K562 (cell line): Measurements from ENCODE around the gene ZNF438. TPM values are rescaled to one million over a fixed set of nuclear protein-coding genes. Genes with fewer than 3 reads are reported as not detected.
A peak's percentile ranks its signal among the peaks of the same experiment; 100 is the strongest.

Experiments
- ATAC-seq: fragments of 200-7000 bp; cut with Tn5 transposase; 3 replicates; pipeline ENCODE4 v1.9.1; 2020; ENCODE audit warnings: moderate library complexity
- BruUV-seq: library from RNA; stranded (reverse); fragments of 400-500 nt; replicated peaks from 2 replicates; lab custom pipeline; 2021; lab: Mats Ljungman, UMichigan
- CTCF ChIA-PET: fragments of 300-600 bp; formaldehyde crosslinking; extraction: SDS; loops from one replicate; lab custom pipeline; 2021; ENCODE audit warnings: low intra/inter-chr PET ratio; lab: Yijun Ruan, JAX
- POLR2A ChIA-PET: fragments of 300-600, 350-650 bp; sonication (Branson Sonifier 250); formaldehyde crosslinking; extraction: SDS; loops from one replicate; lab custom pipeline; 2021; ENCODE audit warnings: antibody characterized with exemption, inconsistent platforms; lab: Yijun Ruan, JAX
- DNase-seq, 4 experiments: peaks; one replicate each; pipeline versions ENCODE4 v3.0.0 to v3.0.0-alpha.2; 2011 to 2018; ENCODE audit warnings: low spot score in 3 of 4, mixed read lengths in 3 of 4; ENCODE audit errors: extremely low read depth in 1 of 4
- FAIRE-seq: peaks from 2 replicates; lab custom pipeline; 2011; peaks lifted over from hg19 to GRCh38; lab: Jason Lieb, UNC
- H2AFZ ChIP-seq: 2 replicates; pipeline ENCODE4 v1.6.0; 2011; ENCODE audit warnings: low read depth, low read length, control low read depth, inconsistent platforms
- H3K27ac ChIP-seq: fragments of 200-600 bp; 3 replicates; pipeline ENCODE4 v1.8.0; 2011; ENCODE audit warnings: low read depth, mild to moderate bottlenecking, control low read depth, inconsistent platforms, low read length, moderate library complexity, mixed read lengths; ENCODE audit errors: extremely low read depth
- H3K27me3 ChIP-seq, 2 experiments: fragments of 300-600 bp in 1 of 2; 2 replicates in 1 of 2; 3 replicates in 1 of 2; pipeline versions ENCODE4 v1.6.0 to v1.8.0; 2011; ENCODE audit warnings: inconsistent platforms in 2 of 2, low read length in 2 of 2, mild to moderate bottlenecking in 1 of 2, mixed read lengths in 1 of 2, moderate library complexity in 1 of 2; ENCODE audit not compliant: control insufficient read depth in 2 of 2, insufficient read depth in 2 of 2
- H3K36me3 ChIP-seq: fragments of 300-600 bp; 3 replicates; pipeline ENCODE4 v1.8.0; 2011; ENCODE audit warnings: mild to moderate bottlenecking, low read length, inconsistent platforms; ENCODE audit not compliant: control insufficient read depth, insufficient read depth
- H3K4me1 ChIP-seq, 2 experiments: fragments of 200-600 bp in 1 of 2; replicated peaks in 1 of 2; 2 replicates in 1 of 2; 3 replicates in 1 of 2; pipeline versions ENCODE4 v1.5.1 to v1.8.0; 2011; ENCODE audit warnings: inconsistent platforms in 2 of 2, low read length in 2 of 2, mild to moderate bottlenecking in 1 of 2, mixed read lengths in 1 of 2, moderate library complexity in 1 of 2; ENCODE audit not compliant: control insufficient read depth in 2 of 2, insufficient read depth in 2 of 2
- H3K4me2 ChIP-seq: 2 replicates; pipeline ENCODE4 v1.6.1; 2011; ENCODE audit warnings: low read length, control low read depth, inconsistent platforms, mixed read lengths; ENCODE audit not compliant: insufficient read depth
- H3K4me3 ChIP-seq: fragments of 200-600 bp; sonication (generic), shearing (Covaris generic); 2 replicates; pipeline ENCODE4 v1.5.1; 2016; ENCODE audit warnings: control low read depth, inconsistent platforms
- H3K79me2 ChIP-seq: fragments of 200-600 bp; 3 replicates; pipeline ENCODE4 v1.8.0; 2011; ENCODE audit warnings: low read length, inconsistent platforms; ENCODE audit not compliant: control insufficient read depth, insufficient read depth
- H3K9ac ChIP-seq, 2 experiments: 2 replicates each; pipeline versions ENCODE4 v1.6.0 to v1.6.1; 2011; ENCODE audit warnings: low read depth in 2 of 2, low read length in 2 of 2, control low read depth in 1 of 2, inconsistent platforms in 1 of 2, mild to moderate bottlenecking in 1 of 2, mixed read lengths in 1 of 2; ENCODE audit not compliant: insufficient read depth in 1 of 2
- H3K9me1 ChIP-seq: one replicate; pipeline ENCODE4 v1.6.0; 2011; ENCODE audit warnings: inconsistent platforms, mild to moderate bottlenecking, low read length, moderate library complexity; ENCODE audit not compliant: control insufficient read depth, insufficient read depth
- H3K9me3 ChIP-seq: replicated peaks from 2 replicates; pipeline ENCODE4 v1.5.1; 2011; ENCODE audit warnings: low read depth, low read length, inconsistent platforms; ENCODE audit not compliant: control insufficient read depth, insufficient read depth
- H4K20me1 ChIP-seq: replicated peaks from 2 replicates; pipeline ENCODE4 v1.6.1; 2011; ENCODE audit warnings: low read length, inconsistent platforms, mixed read lengths; ENCODE audit not compliant: control insufficient read depth, insufficient read depth
- FOXA1 ChIP-seq: fragments of 450-650 bp; IDR thresholded peaks from 2 replicates; pipeline ENCODE4 v1.6.1; 2016; ENCODE audit warnings: mild to moderate bottlenecking, borderline replicate concordance
- HEY1 ChIP-seq: fragments of 250-450 bp; sonication (Bioruptor Pico); IDR thresholded peaks from 2 replicates; pipeline ENCODE4 v1.5.0; 2020; ENCODE audit warnings: mild to moderate bottlenecking, moderate library complexity, borderline replicate concordance
- MXD1 ChIP-seq: fragments of 250-450 bp; sonication (Bioruptor Pico); IDR thresholded peaks from 2 replicates; pipeline ENCODE4 v1.8.0; 2021; ENCODE audit warnings: borderline replicate concordance, mild to moderate bottlenecking, moderate library complexity; ENCODE audit not compliant: poor library complexity, severe bottlenecking
- ZNF76 ChIP-seq: fragments of 250-450 bp; sonication (Bioruptor Pico); IDR thresholded peaks from 2 replicates; pipeline ENCODE4 v1.4.0; 2020; ENCODE audit warnings: mild to moderate bottlenecking, moderate library complexity, borderline replicate concordance
- whole genome bisulfite sequencing: fragments of 100-300 bp; shearing (Covaris generic); methylation state at CpG from one replicate; pipeline ENCODE4 v1.1.6; 2016; ENCODE audit warnings: low coverage, mixed read lengths; ENCODE audit not compliant: insufficient coverage; ENCODE audit errors: missing lambda C conversion rate; 5-methylcytosine and 5-hydroxymethylcytosine counted together
- in situ Hi-C: fragments of 300-500 bp; cut with MboI; formaldehyde crosslinking; loops from 4 replicates; pipeline ENCODE4 v1.15.0; 2018; ENCODE audit warnings: inconsistent platforms, mixed read lengths
- intact Hi-C: fragments of 100-400 bp; cut with micrococcal nuclease; formaldehyde crosslinking; loops from 2 replicates; pipeline ENCODE4 v1.14.2; 2022
- polyA plus RNA-seq, 8 experiments: library from polyadenylated mRNA; depleted of rRNA in 4 of 8; stranded (reverse) in 5 of 8; unstranded in 3 of 8; fragments of >200 nt; fragmentation: Nextera tagmentation in 2 of 8; fragmentation: Illumina TruSeq in 1 of 8; extraction: Ambion mirVana in 2 of 8; extraction: Trizol in 1 of 8; gene quantifications; 2 replicates each; pipeline versions ENCODE4 v1.2.1 to v1.2.3, GENCODE V29; 2011 to 2014; ENCODE audit warnings: inconsistent platforms in 1 of 8, missing spikeins in 1 of 8
- total RNA-seq, 7 experiments: library from RNA; depleted of rRNA in 6 of 7; stranded (reverse); fragments of >200 nt in 6 of 7; fragmentation: Illumina TruSeq in 2 of 7; extraction: Trizol in 2 of 7; gene quantifications; 2 replicates each; pipeline versions ENCODE4 v1.2.1 to v1.2.3, GENCODE V29; 2011 to 2021; ENCODE audit warnings: low replicate concordance in 1 of 7
- TF ChIP-seq, protein P1 (sequence below), 2 experiments: fragments of 150-350 bp in 1 of 2; IDR thresholded peaks; 2 replicates each; pipeline ENCODE4 v1.6.1; 2012 to 2016; ENCODE audit warnings: low read depth in 2 of 2, low read length in 2 of 2, mild to moderate bottlenecking in 1 of 2, moderate library complexity in 1 of 2
- TF ChIP-seq, protein P2 (sequence below): sonication (generic); formaldehyde crosslinking; IDR thresholded peaks from 2 replicates; pipeline ENCODE4 v1.8.1; 2023; ENCODE audit warnings: mild to moderate bottlenecking, missing genetic modification reagents

Gene ZNF438
- total and polyA plus RNA-seq, 9 of the 15 experiments (the other 6 are each of a cell fraction or from before 2014, with no cell fraction given): 0.45 to 1.5 (median 0.91) TPM

GRCh38 chr10:30918651-30919050, 113.0 kb downstream of the ZNF438 start:
- intact Hi-C loops: no loop called here
- Histone ChIP-seq H3K4me2 (no peak overlapping the region), H3K4me3 (no peak overlapping the region), H2AFZ (no peak overlapping the region), H3K27ac (no peak overlapping the region), H3K4me1 (no peaks in the 10 kb centered on the region), H3K9me1 (no peaks in the 10 kb centered on the region), H3K36me3 (no peaks in the 10 kb centered on the region)
- CTCF ChIA-PET: no interaction called here
- no peak for DNase-seq
- POLR2A ChIA-PET: no interaction called here
- TF ChIP-seq FOXA1 (no peak), ZNF76 (CRISPR knock-in tag) (no peak), MXD1 (CRISPR knock-in tag) (no peak), HEY1 (CRISPR knock-in tag) (no peak)
- TF ChIP-seq, protein P1, sequence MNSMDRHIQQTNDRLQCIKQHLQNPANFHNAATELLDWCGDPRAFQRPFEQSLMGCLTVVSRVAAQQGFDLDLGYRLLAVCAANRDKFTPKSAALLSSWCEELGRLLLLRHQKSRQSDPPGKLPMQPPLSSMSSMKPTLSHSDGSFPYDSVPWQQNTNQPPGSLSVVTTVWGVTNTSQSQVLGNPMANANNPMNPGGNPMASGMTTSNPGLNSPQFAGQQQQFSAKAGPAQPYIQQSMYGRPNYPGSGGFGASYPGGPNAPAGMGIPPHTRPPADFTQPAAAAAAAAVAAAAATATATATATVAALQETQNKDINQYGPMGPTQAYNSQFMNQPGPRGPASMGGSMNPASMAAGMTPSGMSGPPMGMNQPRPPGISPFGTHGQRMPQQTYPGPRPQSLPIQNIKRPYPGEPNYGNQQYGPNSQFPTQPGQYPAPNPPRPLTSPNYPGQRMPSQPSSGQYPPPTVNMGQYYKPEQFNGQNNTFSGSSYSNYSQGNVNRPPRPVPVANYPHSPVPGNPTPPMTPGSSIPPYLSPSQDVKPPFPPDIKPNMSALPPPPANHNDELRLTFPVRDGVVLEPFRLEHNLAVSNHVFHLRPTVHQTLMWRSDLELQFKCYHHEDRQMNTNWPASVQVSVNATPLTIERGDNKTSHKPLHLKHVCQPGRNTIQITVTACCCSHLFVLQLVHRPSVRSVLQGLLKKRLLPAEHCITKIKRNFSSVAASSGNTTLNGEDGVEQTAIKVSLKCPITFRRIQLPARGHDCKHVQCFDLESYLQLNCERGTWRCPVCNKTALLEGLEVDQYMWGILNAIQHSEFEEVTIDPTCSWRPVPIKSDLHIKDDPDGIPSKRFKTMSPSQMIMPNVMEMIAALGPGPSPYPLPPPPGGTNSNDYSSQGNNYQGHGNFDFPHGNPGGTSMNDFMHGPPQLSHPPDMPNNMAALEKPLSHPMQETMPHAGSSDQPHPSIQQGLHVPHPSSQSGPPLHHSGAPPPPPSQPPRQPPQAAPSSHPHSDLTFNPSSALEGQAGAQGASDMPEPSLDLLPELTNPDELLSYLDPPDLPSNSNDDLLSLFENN (IDR thresholded peaks at IDR 0.05; ENCODE audit: low read depth in 2 of 2, low read length in 2 of 2): no peak
- TF ChIP-seq, protein P2, sequence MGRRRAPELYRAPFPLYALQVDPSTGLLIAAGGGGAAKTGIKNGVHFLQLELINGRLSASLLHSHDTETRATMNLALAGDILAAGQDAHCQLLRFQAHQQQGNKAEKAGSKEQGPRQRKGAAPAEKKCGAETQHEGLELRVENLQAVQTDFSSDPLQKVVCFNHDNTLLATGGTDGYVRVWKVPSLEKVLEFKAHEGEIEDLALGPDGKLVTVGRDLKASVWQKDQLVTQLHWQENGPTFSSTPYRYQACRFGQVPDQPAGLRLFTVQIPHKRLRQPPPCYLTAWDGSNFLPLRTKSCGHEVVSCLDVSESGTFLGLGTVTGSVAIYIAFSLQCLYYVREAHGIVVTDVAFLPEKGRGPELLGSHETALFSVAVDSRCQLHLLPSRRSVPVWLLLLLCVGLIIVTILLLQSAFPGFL: no peak
- TF ChIP-seq, all 486 proteins: peak for 0
- 0% methylated on average over 2 of the region's 2 CpGs for WGBS
- no peak for ATAC-seq
- Histone ChIP-seq H3K27me3 (no peaks in the 10 kb centered on the region), H3K9ac (no peak overlapping the region), H3K9me3 (no peaks in the 10 kb centered on the region), H4K20me1 (no peaks in the 10 kb centered on the region), H3K79me2 (no peaks in the 10 kb centered on the region)
- in situ Hi-C loops: no loop called here
- BruUV-seq: no TSS peak
- peak; percentile 26 for FAIRE-seq
